ENCODE data around the gene DGCR8.
"Not testable (repeated sequence)": the region's sequence is repeated elsewhere in the genome, so short reads cannot be mapped to it uniquely, and the experiment has no call there.

DGCR8 gene

GRCh38 chr22:20155330-20156041 is 75.4 kb downstream of the DGCR8 start:
- DNase-seq, result no peak

- DNase-seq, result no peak
Measured at GRCh38 chr22:20156042-20156389, 76.0 kb downstream of the DGCR8 start.

GRCh38 chr22:20156611-20157429 is 76.8 kb downstream of the DGCR8 start:
- peak; percentile 53 for DNase-seq

GRCh38 chr22:20157430-20158183 is 77.6 kb downstream of the DGCR8 start:
- DNase-seq, result no peak

- no peak for DNase-seq
Measured at GRCh38 chr22:20158391-20159036, 78.5 kb downstream of the DGCR8 start.

- no peak for DNase-seq
Measured at GRCh38 chr22:20159076-20159475, 79.0 kb downstream of the DGCR8 start.

GRCh38 chr22:20159531-20159930 is 79.5 kb downstream of the DGCR8 start:
- DNase-seq, result not testable (repeated sequence)

GRCh38 chr22:20160041-20160440 is 80.0 kb downstream of the DGCR8 start:
- DNase-seq, result no peak
